ENCODE data around the gene STYX. TPM values are rescaled to one million over a fixed set of nuclear protein-coding genes. Genes with fewer than 3 reads are reported as not detected.

STYX gene
- total RNA-seq, 1 experiment from 2014 or later, result 13.6 TPM

- CTCF ChIA-PET, result no interaction called here
- H3K27me3 Mint-ChIP-seq (ENCODE audit: unreplicated experiment), result no peaks in the 10 kb centered on the region
Observed at GRCh38 chr14:52738409-52738808, 8.4 kb downstream of the STYX start.

GRCh38 chr14:52740751-52741150 is 10.8 kb downstream of the STYX start:
- Mint-ChIP-seq H3K4me1 (ENCODE audit: low read depth, unreplicated experiment) (peaks cover 15% of the 10 kb centered on the region), H3K27me3 (ENCODE audit: unreplicated experiment) (no peaks in the 10 kb centered on the region), H3K27ac (ENCODE audit: unreplicated experiment) (no peak overlapping the region), H3K9me3 (ENCODE audit: low read depth, unreplicated experiment) (no peaks in the 10 kb centered on the region), H3K4me3 (ENCODE audit: low read depth, unreplicated experiment) (no peak overlapping the region), H3K36me3 (ENCODE audit: insufficient read depth, unreplicated experiment) (no peaks in the 10 kb centered on the region)
- intact Hi-C loops (cut with micrococcal nuclease; ENCODE audit: unreplicated experiment), result no loop called here
- no TSS peak for BruUV-seq (replicated peaks)
- DNase-seq, result no peak
- no peak for TF ChIP-seq CTCF (IDR thresholded peaks at IDR 0.05; ENCODE audit: unreplicated experiment)
- CTCF ChIA-PET, result no interaction called here

More at GRCh38 chr14:52738409-52738808, 8.4 kb downstream of the STYX start:
- intact Hi-C loops (cut with micrococcal nuclease; ENCODE audit: unreplicated experiment), result no loop called here
- DNase-seq, result no peak
- Mint-ChIP-seq H3K36me3 (ENCODE audit: insufficient read depth, unreplicated experiment) (peaks cover 7% of the 10 kb centered on the region), H3K4me3 (ENCODE audit: low read depth, unreplicated experiment) (no peak overlapping the region), H3K4me1 (ENCODE audit: low read depth, unreplicated experiment) (peaks cover 17% of the 10 kb centered on the region), H3K27ac (ENCODE audit: unreplicated experiment) (no peak overlapping the region), H3K9me3 (ENCODE audit: low read depth, unreplicated experiment) (no peaks in the 10 kb centered on the region)
- no TSS peak for BruUV-seq (replicated peaks)
- no peak for TF ChIP-seq CTCF (IDR thresholded peaks at IDR 0.05; ENCODE audit: unreplicated experiment)

GRCh38 chr14:52741865-52742264 is 11.9 kb downstream of the STYX start:
- CTCF ChIA-PET, result no interaction called here
- BruUV-seq (replicated peaks), result no TSS peak

GRCh38 chr14:52748647-52749292 is 18.8 kb downstream of the STYX start:
- Mint-ChIP-seq H3K36me3 (ENCODE audit: insufficient read depth, unreplicated experiment) (peaks cover 9% of the 10 kb centered on the region), H3K27me3 (ENCODE audit: unreplicated experiment) (no peaks in the 10 kb centered on the region), H3K4me3 (ENCODE audit: low read depth, unreplicated experiment) (no peak overlapping the region), H3K4me1 (ENCODE audit: low read depth, unreplicated experiment) (no peaks in the 10 kb centered on the region), H3K9me3 (ENCODE audit: low read depth, unreplicated experiment) (no peaks in the 10 kb centered on the region), H3K27ac (ENCODE audit: unreplicated experiment) (no peak overlapping the region)
- intact Hi-C loops (cut with micrococcal nuclease; ENCODE audit: unreplicated experiment), result no loop called here
- no peak for DNase-seq
- CTCF ChIA-PET, result no interaction called here
- no peak for TF ChIP-seq CTCF (IDR thresholded peaks at IDR 0.05; ENCODE audit: unreplicated experiment)
- BruUV-seq (replicated peaks), result no TSS peak

More at GRCh38 chr14:52741865-52742264, 11.9 kb downstream of the STYX start:
- peaks cover 9% of the 10 kb centered on the region for H3K4me1 Mint-ChIP-seq (ENCODE audit: low read depth, unreplicated experiment)
- intact Hi-C loops (cut with micrococcal nuclease; ENCODE audit: unreplicated experiment), result no loop called here
- no peak overlapping the region for H3K27ac Mint-ChIP-seq (ENCODE audit: unreplicated experiment)
- H3K4me3 Mint-ChIP-seq (ENCODE audit: low read depth, unreplicated experiment), result no peak overlapping the region
- H3K27me3 Mint-ChIP-seq (ENCODE audit: unreplicated experiment), result no peaks in the 10 kb centered on the region
- H3K36me3 Mint-ChIP-seq (ENCODE audit: insufficient read depth, unreplicated experiment), result peaks cover 3% of the 10 kb centered on the region
- no peak for DNase-seq
- H3K9me3 Mint-ChIP-seq (ENCODE audit: low read depth, unreplicated experiment), result no peaks in the 10 kb centered on the region
- TF ChIP-seq CTCF (IDR thresholded peaks at IDR 0.05; ENCODE audit: unreplicated experiment), result no peak
